HG02759 (cell line): ENCODE results near the gene UVRAG.
"Not testable (repeated sequence)": the region's sequence is repeated elsewhere in the genome, so short reads cannot be mapped to it uniquely, and the experiment has no call there.

Experiments
- ATAC-seq: cut with Tn5 transposase; IDR thresholded peaks from one replicate; pipeline ENCODE4 v1.9.1; 2021; ENCODE audit warnings: mild to moderate bottlenecking, moderate library complexity; ENCODE audit not compliant: unreplicated experiment

UVRAG gene

GRCh38 chr11:75946531-75947530 lies 131.8 kb downstream of the UVRAG start:
- ATAC-seq, result no peak

GRCh38 chr11:75949023-75949672 lies 134.1 kb downstream of the UVRAG start:
- no peak for ATAC-seq

- ATAC-seq, result no peak
Observed at GRCh38 chr11:75950141-75950540, 135.1 kb downstream of the UVRAG start.

GRCh38 chr11:75954039-75954438 lies 139.0 kb downstream of the UVRAG start:
- no peak for ATAC-seq

- ATAC-seq, result no peak
Observed at GRCh38 chr11:75955443-75955842, 140.4 kb downstream of the UVRAG start.

- ATAC-seq, result no peak
Observed at GRCh38 chr11:75959540-75959939, 144.5 kb downstream of the UVRAG start.

- no peak for ATAC-seq
Observed at GRCh38 chr11:75964071-75964470, 149.1 kb downstream of the UVRAG start.

GRCh38 chr11:75966537-75967287 lies 151.7 kb downstream of the UVRAG start:
- no peak for ATAC-seq

GRCh38 chr11:75968021-75968625 lies 153.1 kb downstream of the UVRAG start:
- no peak for ATAC-seq

GRCh38 chr11:75969626-75970308 lies 154.8 kb downstream of the UVRAG start:
- no peak for ATAC-seq

GRCh38 chr11:75973710-75974109 lies 158.7 kb downstream of the UVRAG start:
- not testable (repeated sequence) for ATAC-seq

- not testable (repeated sequence) for ATAC-seq
Observed at GRCh38 chr11:75979075-75979474, 164.1 kb downstream of the UVRAG start.

- ATAC-seq, result not testable (repeated sequence)
Observed at GRCh38 chr11:75979479-75980027, 164.5 kb downstream of the UVRAG start.

- no peak for ATAC-seq
Observed at GRCh38 chr11:75980031-75980430, 165.0 kb downstream of the UVRAG start.

GRCh38 chr11:75981546-75981945 lies 166.5 kb downstream of the UVRAG start:
- no peak for ATAC-seq

- no peak for ATAC-seq
Observed at GRCh38 chr11:75982309-75982708, 167.3 kb downstream of the UVRAG start.

- no peak for ATAC-seq
Observed at GRCh38 chr11:75986966-75987365, 172.0 kb downstream of the UVRAG start.

- ATAC-seq, result no peak
Observed at GRCh38 chr11:75993126-75993525, 178.1 kb downstream of the UVRAG start.

GRCh38 chr11:75994616-75995015 lies 179.6 kb downstream of the UVRAG start:
- no peak for ATAC-seq
